Stromal cell of bone marrow (primary cell): Measurements from ENCODE around the gene PRDX3.
A peak's percentile ranks its signal among the peaks of the same experiment; 100 is the strongest.
"Not testable (repeated sequence)": the region's sequence is repeated elsewhere in the genome, so short reads cannot be mapped to it uniquely, and the experiment has no call there.

Experiments
- DNase-seq: peaks from one replicate; pipeline ENCODE4 v3.0.0-alpha.2; 2012; ENCODE audit warnings: low read depth

PRDX3 gene

GRCh38 chr10:119165171-119166117 is 13.2 kb downstream of the PRDX3 start, which contains the start of gene SFXN4:
Gene SFXN4 (minus strand): TSS chr10:119165714. CDS start chr10:119165647, 67 bp downstream.
- DNase-seq: peak; percentile 34

- no peak for DNase-seq
Measured at GRCh38 chr10:119162452-119163092, 16.0 kb downstream of the PRDX3 start.

- DNase-seq: no peak
Measured at GRCh38 chr10:119161680-119162451, 16.7 kb downstream of the PRDX3 start.

- no peak for DNase-seq
Measured at GRCh38 chr10:119159332-119159731, 19.3 kb downstream of the PRDX3 start.

GRCh38 chr10:119153661-119154060 is 25.0 kb downstream of the PRDX3 start:
- DNase-seq: no peak

- DNase-seq: no peak
Measured at GRCh38 chr10:119153041-119153440, 25.6 kb downstream of the PRDX3 start.

- DNase-seq: not testable (repeated sequence)
Measured at GRCh38 chr10:119151601-119152000, 27.0 kb downstream of the PRDX3 start.

GRCh38 chr10:119149729-119150128 is 28.9 kb downstream of the PRDX3 start:
- no peak for DNase-seq

GRCh38 chr10:119149157-119149556 is 29.5 kb downstream of the PRDX3 start:
- DNase-seq: no peak

- DNase-seq: no peak
Measured at GRCh38 chr10:119143657-119144056, 35.0 kb downstream of the PRDX3 start.

GRCh38 chr10:119140603-119141245 is 37.9 kb downstream of the PRDX3 start:
- DNase-seq: no peak

- no peak for DNase-seq
Measured at GRCh38 chr10:119139464-119140067, 39.0 kb downstream of the PRDX3 start.

- DNase-seq: no peak
Measured at GRCh38 chr10:119138346-119139306, 40.0 kb downstream of the PRDX3 start.

- DNase-seq: not testable (repeated sequence)
Measured at GRCh38 chr10:119137878-119138277, 40.7 kb downstream of the PRDX3 start.

- no peak for DNase-seq
Measured at GRCh38 chr10:119136084-119136483, 42.5 kb downstream of the PRDX3 start.

GRCh38 chr10:119135513-119135881 is 43.1 kb downstream of the PRDX3 start:
- DNase-seq: peak; percentile 47

GRCh38 chr10:119133949-119134348 is 44.7 kb downstream of the PRDX3 start:
- no peak for DNase-seq

- no peak for DNase-seq
Measured at GRCh38 chr10:119132521-119133345, 45.9 kb downstream of the PRDX3 start.

GRCh38 chr10:119131512-119132240 is 46.9 kb downstream of the PRDX3 start:
- no peak for DNase-seq
